B cell (primary cell): Measurements from ENCODE around the gene LHPP. TPM values are rescaled to one million over a fixed set of nuclear protein-coding genes. Genes with fewer than 3 reads are reported as not detected.

ENCODE experiments used
- ATAC-seq: fragments of 200-7000 bp; cut with Tn5 transposase; one replicate; pipeline ENCODE4 v1.10.0; 2021; ENCODE audit warnings: low read depth, mild to moderate bottlenecking, moderate number of reproducible peaks, moderate library complexity
- CTCF ChIA-PET: fragments of 350-600 bp; sonication (Branson Sonifier 250); formaldehyde crosslinking; loops from one replicate; lab custom pipeline; 2021; ENCODE audit warnings: antibody characterized with exemption, inconsistent platforms; lab: Charles Lee
- POLR2A ChIA-PET: fragments of 350-600 bp; sonication (Branson Sonifier 250); formaldehyde crosslinking; loops from one replicate; lab custom pipeline; 2021; ENCODE audit warnings: antibody characterized with exemption; lab: Charles Lee
- DNase-seq: peaks from one replicate; pipeline ENCODE4 v3.0.0; 2013
- H2AFZ ChIP-seq: 2 replicates; pipeline ENCODE4 v1.6.1; 2012; ENCODE audit warnings: mild to moderate bottlenecking, low read depth, low read length; ENCODE audit not compliant: insufficient read depth, poor library complexity, severe bottlenecking
- H3K27ac ChIP-seq, 2 donors: 1 replicate in 1 of 2; 2 replicates in 1 of 2; pipeline ENCODE4 v1.5.1; 2012 to 2013; ENCODE audit warnings: low read length in 2 of 2, mild to moderate bottlenecking in 2 of 2, moderate library complexity in 1 of 2
- H3K27me3 ChIP-seq, 4 experiments: fragments of 200-600 bp in 1 of 4; sonication (generic) in 1 of 4; replicated peaks in 1 of 4; 1 replicate in 2 of 4; 2 replicates in 2 of 4; pipeline versions ENCODE4 v1.6.1 to v1.7.0; 2013 to 2016; ENCODE audit warnings: low read length in 3 of 4, mild to moderate bottlenecking in 2 of 4, mixed read lengths in 1 of 4, moderate library complexity in 1 of 4; ENCODE audit not compliant: insufficient read depth in 4 of 4, control insufficient read depth in 3 of 4; ENCODE audit errors: control extremely low read depth in 1 of 4
- H3K36me3 ChIP-seq, 2 experiments: replicated peaks in 1 of 2; 1 replicate in 1 of 2; 2 replicates in 1 of 2; pipeline versions ENCODE4 v1.6.1 to v1.7.1; 2013; ENCODE audit warnings: low read length in 1 of 2; ENCODE audit not compliant: insufficient read depth in 2 of 2, control insufficient read depth in 1 of 2; ENCODE audit errors: control extremely low read depth in 1 of 2, extremely low read depth in 1 of 2
- H3K4me1 ChIP-seq, 2 donors: fragments of 200-600 bp in 1 of 2; sonication (generic) in 1 of 2; 1 replicate in 1 of 2; 2 replicates in 1 of 2; pipeline versions ENCODE4 v1.5.1 to v1.6.1; 2013 to 2017; ENCODE audit warnings: low read length in 2 of 2; ENCODE audit not compliant: control insufficient read depth in 2 of 2, insufficient read depth in 2 of 2
- H3K4me2 ChIP-seq: replicated peaks from 2 replicates; pipeline ENCODE3; 2012; ENCODE audit warnings: mild to moderate bottlenecking, low read depth, low read length; ENCODE audit not compliant: poor library complexity, severe bottlenecking
- H3K4me3 ChIP-seq, 5 experiments: fragments of 200-600 bp in 1 of 5; sonication (generic) in 1 of 5; 1 replicate in 3 of 5; 2 replicates in 2 of 5; pipeline versions ENCODE4 v1.5.1 to v1.7.0; 2011 to 2016; ENCODE audit warnings: low read length in 4 of 5, mild to moderate bottlenecking in 4 of 5, low read depth in 2 of 5, control low read depth in 1 of 5, moderate library complexity in 1 of 5; ENCODE audit not compliant: insufficient read depth in 1 of 5; ENCODE audit errors: control extremely low read depth in 1 of 5, extremely low read depth in 1 of 5
- H3K79me2 ChIP-seq: fragments of 200-600 bp; sonication (generic); one replicate; pipeline ENCODE4 v1.6.0; 2016; ENCODE audit warnings: low read length; ENCODE audit not compliant: control insufficient read depth, insufficient read depth
- H3K9ac ChIP-seq: fragments of 200-600 bp; sonication (generic); 2 replicates; pipeline ENCODE4 v1.6.1; 2017; ENCODE audit warnings: mild to moderate bottlenecking, low read length, moderate library complexity
- H3K9me3 ChIP-seq, 3 donors: one replicate each; pipeline versions ENCODE4 v1.6.1 to v1.7.1; 2013; ENCODE audit warnings: low read length in 2 of 3; ENCODE audit not compliant: control insufficient read depth in 2 of 3, insufficient read depth in 1 of 3; ENCODE audit errors: control extremely low read depth in 1 of 3
- H4K20me1 ChIP-seq: 2 replicates; pipeline ENCODE4 v1.6.0; 2012; ENCODE audit warnings: mild to moderate bottlenecking, low read length; ENCODE audit not compliant: insufficient read depth, control insufficient read depth, poor library complexity, severe bottlenecking
- H3K27ac Mint-ChIP-seq: one replicate; pipeline ENCODE4 v1.8.0; 2021; ENCODE audit warnings: mixed read lengths
- H3K27me3 Mint-ChIP-seq: one replicate; pipeline ENCODE4 v1.8.0; 2021; ENCODE audit warnings: mixed read lengths
- H3K4me1 Mint-ChIP-seq: one replicate; pipeline ENCODE4 v1.8.0; 2021; ENCODE audit warnings: mixed read lengths
- H3K4me3 Mint-ChIP-seq: one replicate; pipeline ENCODE4 v1.8.0; 2021; ENCODE audit warnings: mixed read lengths
- H3K9me3 Mint-ChIP-seq: one replicate; pipeline ENCODE4 v1.8.0; 2022; ENCODE audit warnings: mixed read lengths; ENCODE audit not compliant: insufficient read depth
- EZH2 ChIP-seq: IDR thresholded peaks from 2 replicates; pipeline ENCODE4 v1.6.1; 2012; ENCODE audit warnings: borderline replicate concordance, low read depth, mild to moderate bottlenecking, moderate library complexity, low read length; ENCODE audit not compliant: insufficient read depth, poor library complexity, severe bottlenecking
- WGBS: methylation state at CpG from one replicate; pipeline ENCODE4 v1.1.5; 2013; ENCODE audit warnings: missing lambda C conversion rate; ENCODE audit not compliant: insufficient coverage; 5-methylcytosine and 5-hydroxymethylcytosine counted together
- intact Hi-C: fragments of 100-400 bp; cut with micrococcal nuclease; formaldehyde crosslinking; loops from one replicate; pipeline ENCODE4 v1.10.0; 2022
- polyA plus RNA-seq: library from polyadenylated mRNA; depleted of rRNA; stranded (reverse); fragments of >200 nt; gene quantifications from 2 replicates; pipeline ENCODE4 v1.2.3, GENCODE V29; 2012
- total RNA-seq, 2 donors: library from RNA; stranded (reverse); fragments of 120-200 nt in 1 of 2; gene quantifications; 1 replicate in 1 of 2; 2 replicates in 1 of 2; pipeline versions ENCODE4 v1.2.3 to v1.2.4, GENCODE V29; 2013 to 2022
- TF ChIP-seq, protein P1 (sequence below): fragments of 200-600 bp; IDR thresholded peaks from one replicate; pipeline ENCODE4 v1.8.0; 2022; ENCODE audit warnings: antibody characterized with exemption, mild to moderate bottlenecking

The LHPP gene
- total and polyA plus RNA-seq, 2 donors (not counting 1 experiment from before 2014, with no cell fraction given): 60.2 to 83.5 TPM

DNA sequence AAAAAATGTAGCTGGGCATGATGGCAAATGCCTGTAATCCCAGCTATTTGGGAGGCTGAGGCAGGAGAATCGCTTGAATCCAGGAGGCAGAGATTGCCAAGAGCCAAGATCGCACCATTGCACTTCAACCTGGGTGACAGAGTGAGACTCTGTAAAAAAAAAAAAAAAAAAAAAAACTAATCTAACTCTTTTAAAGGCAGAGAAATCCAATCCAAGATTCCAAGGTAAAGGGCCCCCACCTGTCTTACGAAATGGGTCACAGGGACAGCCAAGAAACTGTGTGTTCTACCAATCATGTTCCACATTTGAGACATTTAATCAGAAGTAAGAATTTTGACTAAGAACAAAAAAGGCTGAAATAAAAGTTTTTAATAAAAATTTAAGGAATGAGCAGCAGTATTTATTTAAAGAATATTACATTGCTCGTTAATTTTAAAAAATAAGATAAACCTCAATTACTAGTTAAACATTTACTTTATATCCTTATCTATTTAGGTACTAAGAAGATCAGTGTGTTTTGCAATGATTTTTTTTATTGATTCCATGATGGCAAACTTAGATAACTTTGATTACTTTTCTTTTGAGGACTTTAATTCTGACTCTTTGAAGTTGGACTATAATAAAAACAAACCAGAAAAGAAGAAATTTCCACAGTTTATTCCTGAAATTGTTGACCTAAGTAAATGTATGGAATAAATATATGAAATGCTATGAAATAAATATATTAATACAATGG is 36.2 kb upstream of the LHPP start:
- no peak overlapping the region for H3K27ac Mint-ChIP-seq
- Histone ChIP-seq H3K9ac (no peak overlapping the region), H3K79me2 (no peaks in the 10 kb centered on the region), H3K27me3 (peaks cover 0 to 28% (median 8%) of the 10 kb centered on the region in 4 experiments), H3K36me3 (no peaks in the 10 kb centered on the region), H3K9me3 (no peaks in the 10 kb centered on the region), H3K4me2 (no peak overlapping the region), H3K4me3 (no peak overlapping the region), H4K20me1 (no peaks in the 10 kb centered on the region), H3K27ac (no peak overlapping the region), H3K4me1 (no peaks in the 10 kb centered on the region), H2AFZ (no peak overlapping the region)
- no peaks in the 10 kb centered on the region for H3K4me1 Mint-ChIP-seq
- H3K4me3 Mint-ChIP-seq: no peak overlapping the region
- ChIA-PET POLR2A (interaction anchor here (0.6 kb wide), 1 partner anchor 62 kb away, joined by 4 read pairs; no protein-coding TSS in a partner anchor), CTCF (interaction anchor here (1.2 kb wide), 1 partner anchor 36 kb away, joined by 4 read pairs; no protein-coding TSS in a partner anchor)
- no peak for ATAC-seq
- no peaks in the 10 kb centered on the region for H3K9me3 Mint-ChIP-seq
- no peak for DNase-seq
- no CpG with 5 or more reads among the region's 4 CpGs for WGBS
- intact Hi-C loops: no loop called here
- TF ChIP-seq, protein P1, sequence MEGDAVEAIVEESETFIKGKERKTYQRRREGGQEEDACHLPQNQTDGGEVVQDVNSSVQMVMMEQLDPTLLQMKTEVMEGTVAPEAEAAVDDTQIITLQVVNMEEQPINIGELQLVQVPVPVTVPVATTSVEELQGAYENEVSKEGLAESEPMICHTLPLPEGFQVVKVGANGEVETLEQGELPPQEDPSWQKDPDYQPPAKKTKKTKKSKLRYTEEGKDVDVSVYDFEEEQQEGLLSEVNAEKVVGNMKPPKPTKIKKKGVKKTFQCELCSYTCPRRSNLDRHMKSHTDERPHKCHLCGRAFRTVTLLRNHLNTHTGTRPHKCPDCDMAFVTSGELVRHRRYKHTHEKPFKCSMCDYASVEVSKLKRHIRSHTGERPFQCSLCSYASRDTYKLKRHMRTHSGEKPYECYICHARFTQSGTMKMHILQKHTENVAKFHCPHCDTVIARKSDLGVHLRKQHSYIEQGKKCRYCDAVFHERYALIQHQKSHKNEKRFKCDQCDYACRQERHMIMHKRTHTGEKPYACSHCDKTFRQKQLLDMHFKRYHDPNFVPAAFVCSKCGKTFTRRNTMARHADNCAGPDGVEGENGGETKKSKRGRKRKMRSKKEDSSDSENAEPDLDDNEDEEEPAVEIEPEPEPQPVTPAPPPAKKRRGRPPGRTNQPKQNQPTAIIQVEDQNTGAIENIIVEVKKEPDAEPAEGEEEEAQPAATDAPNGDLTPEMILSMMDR: no peak
- peaks cover 30% of the 10 kb centered on the region for H3K27me3 Mint-ChIP-seq

DNA sequence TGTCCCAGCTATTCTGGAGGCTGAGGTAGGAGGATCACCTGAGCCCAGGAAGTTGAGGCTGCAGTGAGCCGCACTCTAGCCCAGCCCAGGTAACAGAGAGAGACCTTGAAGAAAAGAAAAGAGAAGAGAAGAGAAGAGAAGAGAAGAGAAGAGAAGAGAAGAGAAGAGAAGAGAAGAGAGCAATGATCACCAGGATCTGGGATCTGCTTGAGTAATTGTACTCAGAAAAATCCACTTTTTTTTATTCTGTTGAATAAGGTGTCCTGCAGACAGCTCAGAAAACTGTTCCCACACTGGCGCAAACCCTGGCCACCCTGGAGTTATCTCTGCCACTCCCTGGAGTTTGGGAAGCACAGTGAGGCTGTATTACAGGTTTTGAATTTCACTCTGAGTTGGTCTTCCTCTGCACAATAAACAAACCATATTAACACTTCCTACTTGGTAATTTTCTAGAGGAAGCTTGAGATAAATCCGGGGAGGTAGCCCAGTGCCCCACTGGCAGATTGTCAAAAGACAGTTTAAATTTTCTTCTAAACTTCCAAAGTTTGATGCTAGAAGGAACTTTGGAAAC is 33.3 kb upstream of the LHPP start:
- no peak overlapping the region for H3K4me3 Mint-ChIP-seq
- WGBS: 100% methylated on average over 1 of the region's 3 CpGs
- H3K27me3 Mint-ChIP-seq: peaks cover 29% of the 10 kb centered on the region
- POLR2A ChIA-PET: no interaction called here
- no peak overlapping the region for H3K27ac Mint-ChIP-seq
- DNase-seq: no peak
- no peaks in the 10 kb centered on the region for H3K36me3 ChIP-seq
- H3K9me3 Mint-ChIP-seq: no peaks in the 10 kb centered on the region
- H3K27ac ChIP-seq: no peak overlapping the region
- H3K4me1 Mint-ChIP-seq: no peaks in the 10 kb centered on the region
- H3K4me1 ChIP-seq: no peaks in the 10 kb centered on the region
- no peak for TF ChIP-seq EZH2
- TF ChIP-seq, protein P1: no peak
- no peaks in the 10 kb centered on the region for H4K20me1 ChIP-seq
- intact Hi-C loops: no loop called here
- no peaks in the 10 kb centered on the region for H3K9me3 ChIP-seq
- no peak for ATAC-seq
- peaks cover 0 to 12% (median 5%) of the 10 kb centered on the region in 4 experiments for H3K27me3 ChIP-seq
- no peak overlapping the region for H3K9ac ChIP-seq
- no peak overlapping the region for H2AFZ ChIP-seq
- CTCF ChIA-PET: no interaction called here
- no peak overlapping the region for H3K4me2 ChIP-seq
- no peak overlapping the region for H3K4me3 ChIP-seq
- H3K79me2 ChIP-seq: no peaks in the 10 kb centered on the region
